ENCODE results near the gene CWC22.

GRCh38 chr2:180038997-180039396 is 31.9 kb upstream of the CWC22 start:
- TF ChIP-seq CTCF (IDR thresholded peaks at IDR 0.05), result no peak
- TF ChIP-seq EZH2 (IDR thresholded peaks at IDR 0.05; ENCODE audit: borderline replicate concordance, insufficient read depth, low read depth, low read length, poor library complexity, severe bottlenecking), result no peak
